Bronchial epithelial cell (primary cell): Measurements from ENCODE around the gene LRMDA. TPM values are rescaled to one million over a fixed set of nuclear protein-coding genes. Genes with fewer than 3 reads are reported as not detected.
A peak's percentile ranks its signal among the peaks of the same experiment; 100 is the strongest.

Source experiments
- DNase-seq: peaks from one replicate; pipeline ENCODE4 v3.0.0-alpha.2; 2010; ENCODE audit warnings: low read depth
- FAIRE-seq: peaks from 2 replicates; lab custom pipeline; 2011; peaks lifted over from hg19 to GRCh38; lab: Jason Lieb, UNC
- H3K27me3 ChIP-seq: 2 replicates; pipeline ENCODE4 v1.5.1; 2011; ENCODE audit warnings: low read length; ENCODE audit not compliant: control insufficient read depth, insufficient read depth
- H3K36me3 ChIP-seq: 2 replicates; pipeline ENCODE4 v1.5.1; 2011; ENCODE audit warnings: low read length; ENCODE audit not compliant: control insufficient read depth, insufficient read depth
- H3K4me3 ChIP-seq: 2 replicates; pipeline ENCODE4 v1.5.1; 2011; ENCODE audit warnings: mild to moderate bottlenecking, low read depth, low read length, control low read depth
- total RNA-seq: library from RNA; depleted of rRNA; stranded (reverse); fragments of >200 nt; gene quantifications from 2 replicates; pipeline ENCODE4 v1.2.1, GENCODE V29; 2014
- TF ChIP-seq, protein P1 (sequence below): IDR thresholded peaks from 2 replicates; pipeline ENCODE4 v1.5.1; 2011; ENCODE audit warnings: mild to moderate bottlenecking, moderate library complexity, low read length, control low read depth, inconsistent platforms; ENCODE audit not compliant: insufficient read depth, severe bottlenecking

LRMDA gene
- total RNA-seq, 1 donor from 2014 or later: 1.6 TPM

DNA sequence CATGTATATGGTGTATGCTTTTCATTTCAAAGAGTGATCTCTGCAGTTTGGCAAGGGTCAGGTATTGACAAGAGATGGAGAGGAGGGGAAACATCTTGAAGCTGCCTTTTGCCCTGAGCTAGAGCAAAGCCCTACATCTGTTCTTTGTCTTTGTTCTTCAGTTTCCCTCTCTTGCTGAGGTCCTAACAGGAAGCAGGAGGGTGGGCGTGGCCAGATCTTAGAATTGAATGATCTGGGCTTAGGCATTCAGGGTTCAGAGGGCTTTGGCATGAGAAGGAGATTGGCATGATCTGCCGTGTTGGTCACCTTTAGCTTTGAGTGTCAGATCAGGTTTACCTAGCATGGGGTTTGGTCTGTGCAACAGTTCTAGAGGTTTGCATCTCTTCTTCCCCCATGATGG lies 41.3 kb downstream of the LRMDA start:
- DNase-seq (no peak), FAIRE-seq (peak; percentile 50)
- Histone ChIP-seq H3K27me3 (no peaks in the 10 kb centered on the region), H3K4me3 (no peak overlapping the region), H3K36me3 (no peaks in the 10 kb centered on the region)
- TF ChIP-seq, protein P1, sequence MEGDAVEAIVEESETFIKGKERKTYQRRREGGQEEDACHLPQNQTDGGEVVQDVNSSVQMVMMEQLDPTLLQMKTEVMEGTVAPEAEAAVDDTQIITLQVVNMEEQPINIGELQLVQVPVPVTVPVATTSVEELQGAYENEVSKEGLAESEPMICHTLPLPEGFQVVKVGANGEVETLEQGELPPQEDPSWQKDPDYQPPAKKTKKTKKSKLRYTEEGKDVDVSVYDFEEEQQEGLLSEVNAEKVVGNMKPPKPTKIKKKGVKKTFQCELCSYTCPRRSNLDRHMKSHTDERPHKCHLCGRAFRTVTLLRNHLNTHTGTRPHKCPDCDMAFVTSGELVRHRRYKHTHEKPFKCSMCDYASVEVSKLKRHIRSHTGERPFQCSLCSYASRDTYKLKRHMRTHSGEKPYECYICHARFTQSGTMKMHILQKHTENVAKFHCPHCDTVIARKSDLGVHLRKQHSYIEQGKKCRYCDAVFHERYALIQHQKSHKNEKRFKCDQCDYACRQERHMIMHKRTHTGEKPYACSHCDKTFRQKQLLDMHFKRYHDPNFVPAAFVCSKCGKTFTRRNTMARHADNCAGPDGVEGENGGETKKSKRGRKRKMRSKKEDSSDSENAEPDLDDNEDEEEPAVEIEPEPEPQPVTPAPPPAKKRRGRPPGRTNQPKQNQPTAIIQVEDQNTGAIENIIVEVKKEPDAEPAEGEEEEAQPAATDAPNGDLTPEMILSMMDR: no peak

GRCh38 chr10:75474106-75474505 lies 42.7 kb downstream of the LRMDA start:
- no peaks in the 10 kb centered on the region for H3K36me3 ChIP-seq
- no peak for FAIRE-seq
- TF ChIP-seq, protein P1: no peak

DNA sequence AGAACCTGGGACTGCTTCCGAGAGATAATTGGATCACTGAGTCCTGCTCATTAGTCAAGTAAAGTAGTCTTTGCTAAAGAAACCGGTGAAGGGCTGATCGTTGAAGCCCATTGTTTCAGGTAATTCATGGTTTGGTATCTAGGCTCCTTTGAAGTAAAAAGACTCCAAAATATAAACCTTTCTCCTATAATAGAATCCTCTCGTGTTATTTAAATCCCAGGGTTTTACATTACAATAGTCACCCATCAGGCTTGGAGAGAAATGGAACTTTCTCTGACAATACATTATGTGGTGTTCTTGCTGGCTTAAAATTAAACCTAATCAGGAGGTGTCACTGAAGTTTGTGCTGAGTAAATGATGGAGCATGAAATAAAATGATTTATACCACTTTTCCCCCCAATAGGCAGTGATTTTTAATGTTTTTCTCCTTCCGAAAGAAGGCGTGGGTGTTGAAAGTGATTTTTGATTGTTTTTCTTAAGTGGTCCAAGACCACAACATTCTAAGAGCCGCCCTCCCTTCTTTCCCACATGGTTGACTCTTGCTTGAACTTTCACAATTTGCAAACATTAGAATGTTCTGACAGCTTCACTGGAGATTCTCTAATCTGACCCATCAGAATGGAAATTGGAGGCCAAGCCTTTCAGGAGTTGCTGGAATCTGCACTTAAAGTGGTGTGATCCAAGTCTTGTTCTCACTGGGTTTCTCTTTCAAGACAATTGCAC lies 44.2 kb downstream of the LRMDA start:
- H3K27me3 ChIP-seq: no peaks in the 10 kb centered on the region
- DNase-seq: no peak
- no peak for FAIRE-seq

More at GRCh38 chr10:75474106-75474505, 42.7 kb downstream of the LRMDA start:
- DNase-seq: no peak
- no peak overlapping the region for H3K4me3 ChIP-seq
- no peaks in the 10 kb centered on the region for H3K27me3 ChIP-seq

DNA sequence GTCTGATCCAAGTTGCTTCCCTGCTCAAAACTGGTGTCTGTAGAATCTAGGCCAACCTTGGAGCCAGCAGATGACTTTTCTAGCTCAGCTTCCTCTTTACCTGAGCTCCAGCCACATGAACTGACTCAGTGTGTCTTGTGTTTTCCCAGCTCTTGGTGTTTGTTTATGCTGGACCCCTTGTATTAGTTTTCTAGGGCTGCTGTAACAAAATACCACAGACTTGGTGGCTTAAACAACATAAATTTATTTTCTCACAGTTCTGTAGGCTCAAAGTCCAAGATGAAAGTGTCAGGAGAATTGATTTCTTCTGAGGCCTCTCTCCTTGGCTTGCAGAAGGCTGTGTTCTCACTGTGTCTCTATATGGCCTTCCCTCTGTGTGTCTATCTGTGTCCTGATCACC lies 45.1 kb downstream of the LRMDA start:
- DNase-seq (no peak), FAIRE-seq (no peak)
- Histone ChIP-seq H3K27me3 (no peaks in the 10 kb centered on the region), H3K4me3 (no peak overlapping the region), H3K36me3 (no peaks in the 10 kb centered on the region)
- TF ChIP-seq, protein P1: no peak

More for the DNA sequence above, 44.2 kb downstream of the LRMDA start:
- TF ChIP-seq, protein P1: no peak
- Histone ChIP-seq H3K4me3 (no peak overlapping the region), H3K36me3 (no peaks in the 10 kb centered on the region)

DNA sequence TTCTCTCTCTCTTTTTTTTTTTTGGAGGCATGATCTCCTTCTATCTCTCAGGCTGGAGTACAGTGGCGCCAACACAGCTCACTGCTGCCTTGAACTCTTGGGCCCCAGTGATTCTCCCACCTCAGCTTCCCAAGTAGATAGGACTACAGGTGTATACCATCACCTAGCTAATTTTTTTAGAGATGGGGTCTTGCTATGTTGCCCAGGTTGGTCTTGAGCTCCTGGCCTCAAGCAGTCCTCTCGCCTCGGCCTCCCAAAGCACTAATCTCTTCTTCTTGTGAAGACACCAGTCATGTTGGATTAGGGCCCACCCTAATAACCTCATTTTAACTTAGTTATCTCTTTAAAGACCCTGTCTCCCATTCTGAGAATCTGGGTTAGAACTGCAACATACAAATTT lies 45.6 kb downstream of the LRMDA start:
- FAIRE-seq (no peak), DNase-seq (no peak)
- Histone ChIP-seq H3K27me3 (no peaks in the 10 kb centered on the region), H3K36me3 (no peaks in the 10 kb centered on the region), H3K4me3 (no peak overlapping the region)
- TF ChIP-seq, protein P1: no peak

DNA sequence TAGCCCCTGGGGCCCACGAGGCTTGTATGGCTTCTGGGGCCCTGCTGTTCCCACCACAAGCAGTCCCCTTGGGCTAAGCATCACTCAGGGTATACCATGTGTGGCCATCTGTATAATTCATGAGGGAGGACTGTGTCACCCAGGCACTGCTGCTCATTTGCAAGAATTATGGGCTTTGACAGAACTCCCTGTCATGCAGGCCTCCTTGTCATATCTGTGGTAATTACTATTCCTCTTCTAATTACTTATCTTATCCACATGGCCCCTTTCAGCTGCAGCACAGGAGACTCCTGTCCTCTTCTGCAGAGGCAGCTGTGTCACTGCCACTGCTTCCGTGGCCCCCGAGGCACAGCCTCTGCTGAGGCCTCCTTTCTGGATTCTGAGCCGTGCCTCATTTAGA lies 46.3 kb downstream of the LRMDA start:
- Histone ChIP-seq H3K36me3 (no peaks in the 10 kb centered on the region), H3K4me3 (no peak overlapping the region), H3K27me3 (no peaks in the 10 kb centered on the region)
- TF ChIP-seq, protein P1: no peak
- FAIRE-seq (no peak), DNase-seq (no peak)
